GM12878 (cell line): ENCODE measurements around the gene CHRND. TPM values are rescaled to one million over a fixed set of nuclear protein-coding genes. Genes with fewer than 3 reads are reported as not detected.

Source experiments
- ATF3 ChIP-seq: IDR thresholded peaks from 2 replicates; pipeline ENCODE4 v1.6.1; 2011; ENCODE audit warnings: low read depth, mild to moderate bottlenecking, low read length, moderate library complexity, borderline replicate concordance; ENCODE audit errors: extremely low read depth
- BCLAF1 ChIP-seq: fragments of 450-650 bp; IDR thresholded peaks from 2 replicates; pipeline ENCODE4 v1.6.1; 2017; ENCODE audit warnings: antibody characterized with exemption, mild to moderate bottlenecking, moderate library complexity
- DPF2 ChIP-seq: fragments of 450-650 bp; IDR thresholded peaks from 2 replicates; pipeline ENCODE4 v1.6.1; 2017; ENCODE audit warnings: mild to moderate bottlenecking
- EGR1 ChIP-seq, 2 experiments: IDR thresholded peaks; 1 replicate in 1 of 2; 2 replicates in 1 of 2; pipeline ENCODE4 v1.6.1; 2011 to 2012; ENCODE audit warnings: low read depth in 2 of 2, low read length in 2 of 2, borderline replicate concordance in 1 of 2, mild to moderate bottlenecking in 1 of 2, moderate library complexity in 1 of 2
- FOXM1 ChIP-seq: IDR thresholded peaks from 2 replicates; pipeline ENCODE4 v1.6.1; 2012; ENCODE audit warnings: low read depth, mild to moderate bottlenecking, inconsistent platforms, low read length, moderate library complexity
- MEF2A ChIP-seq: IDR thresholded peaks from 2 replicates; pipeline ENCODE4 v1.6.1; 2011; ENCODE audit warnings: low read depth, mild to moderate bottlenecking, low read length, moderate library complexity; ENCODE audit not compliant: insufficient read depth
- MYB ChIP-seq: fragments of 150-350 bp; IDR thresholded peaks from 2 replicates; pipeline ENCODE4 v1.6.1; 2014; ENCODE audit warnings: mild to moderate bottlenecking, low read depth, low read length, borderline replicate concordance
- PAX8 ChIP-seq: fragments of 450-650 bp; IDR thresholded peaks from 2 replicates; pipeline ENCODE4 v1.6.1; 2017; ENCODE audit warnings: mild to moderate bottlenecking, moderate library complexity
- PML ChIP-seq: IDR thresholded peaks from 2 replicates; pipeline ENCODE4 v1.6.1; 2012; ENCODE audit warnings: low read length, inconsistent platforms
- RB1 ChIP-seq: fragments of 450-650 bp; formaldehyde crosslinking; IDR thresholded peaks from 2 replicates; pipeline ENCODE4 v1.6.1; 2017; ENCODE audit warnings: mild to moderate bottlenecking, borderline replicate concordance
- SIX5 ChIP-seq: IDR thresholded peaks from 2 replicates; pipeline ENCODE4 v1.6.1; 2011; ENCODE audit warnings: mild to moderate bottlenecking, low read depth, low read length, moderate library complexity; ENCODE audit not compliant: severe bottlenecking
- TAF1 ChIP-seq: IDR thresholded peaks from 2 replicates; pipeline ENCODE4 v1.6.1; 2011; ENCODE audit warnings: mild to moderate bottlenecking, low read depth, low read length, borderline replicate concordance
- TCF12 ChIP-seq: IDR thresholded peaks from 2 replicates; pipeline ENCODE4 v1.6.1; 2011; ENCODE audit warnings: low read depth, mild to moderate bottlenecking, low read length
- ZNF24 ChIP-seq: fragments of 450-650 bp; IDR thresholded peaks from 2 replicates; pipeline ENCODE4 v1.6.1; 2017; ENCODE audit warnings: antibody characterized with exemption, mild to moderate bottlenecking
- ZSCAN29 ChIP-seq: fragments of 450-650 bp; IDR thresholded peaks from 2 replicates; pipeline ENCODE4 v1.6.1; 2017; ENCODE audit warnings: mild to moderate bottlenecking, moderate library complexity
- polyA plus RNA-seq, 11 experiments: library from polyadenylated mRNA; depleted of rRNA in 4 of 11; unstranded in 6 of 11; stranded (reverse) in 5 of 11; fragments of >200 nt; fragmentation: Nextera tagmentation in 4 of 11; fragmentation: Illumina TruSeq in 1 of 11; extraction: Ambion mirVana in 4 of 11; extraction: Trizol in 1 of 11; gene quantifications; 1 replicate in 1 of 11; 2 replicates in 10 of 11; pipeline versions ENCODE4 v1.2.1 to v1.2.3, GENCODE V29; 2011 to 2016; ENCODE audit warnings: inconsistent platforms in 2 of 11, missing spikeins in 2 of 11, low read depth in 1 of 11
- total RNA-seq, 4 experiments: library from RNA; depleted of rRNA in 3 of 4; stranded (reverse); fragments of >200 nt in 3 of 4; fragmentation: Illumina TruSeq in 1 of 4; extraction: Trizol in 1 of 4; gene quantifications; 2 replicates each; pipeline versions ENCODE4 v1.2.1 to v1.2.3, GENCODE V29; 2013 to 2021

CHRND gene
- total and polyA plus RNA-seq, 10 of the 15 experiments (the other 5 are each of a cell fraction or from before 2014, with no cell fraction given): not detected

GRCh38 chr2:232551776-232552175 is 25.8 kb downstream of the CHRND start (continued):
- TF ChIP-seq BCLAF1 (no peak), DPF2 (no peak), ATF3 (no peak), SIX5 (no peak), FOXM1 (no peak), MEF2A (no peak), TCF12 (no peak), ZSCAN29 (no peak), EGR1 (IDR thresholded peaks at IDR 0.05; ENCODE audit: borderline replicate concordance in 1 of 2, low read depth in 2 of 2, low read length in 2 of 2) (no peak), ZNF24 (no peak), RB1 (no peak), TAF1 (no peak), PML (no peak), PAX8 (no peak), MYB (no peak)
